Effector CD4-positive, alpha-beta T cell (primary cell): ENCODE results near the gene SWSAP1.
A peak's percentile ranks its signal among the peaks of the same experiment; 100 is the strongest.
"Not testable (repeated sequence)": the region's sequence is repeated elsewhere in the genome, so short reads cannot be mapped to it uniquely, and the experiment has no call there.

ENCODE experiments used
- DNase-seq: peaks from one replicate; pipeline ENCODE4 v3.0.0-alpha.2; 2020

SWSAP1 gene

DNA sequence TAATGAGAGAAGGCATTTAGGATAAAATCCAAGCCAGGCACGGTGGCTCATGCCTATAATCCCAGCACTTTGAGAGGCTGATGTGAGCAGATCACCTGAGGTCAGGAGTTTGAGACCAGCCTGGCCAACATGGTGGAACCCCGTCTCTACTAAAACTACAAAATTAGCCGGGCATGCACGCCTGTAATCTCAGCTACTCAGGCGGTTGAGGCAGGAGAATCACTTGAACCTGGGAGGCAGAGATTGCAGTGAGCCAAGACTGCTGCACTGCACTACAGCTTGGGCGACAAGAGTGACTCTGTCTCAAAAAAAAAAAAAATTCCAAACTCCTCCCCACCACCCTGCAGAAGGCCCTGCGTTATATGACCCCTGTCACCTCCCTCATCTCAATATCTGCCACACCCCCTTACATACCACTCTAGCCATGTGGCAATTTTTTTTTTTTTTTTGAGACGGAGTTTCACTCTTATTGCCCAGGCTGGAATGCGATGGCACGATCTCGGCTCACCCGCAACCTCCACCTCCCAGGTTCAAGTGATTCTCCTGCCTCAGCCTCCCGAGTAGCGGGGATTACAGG, 4.9 kb downstream of the SWSAP1 start:
- DNase-seq = not testable (repeated sequence)

GRCh38 chr19:11379857-11380350, 5.4 kb downstream of the SWSAP1 start:
- DNase-seq = no peak

DNA sequence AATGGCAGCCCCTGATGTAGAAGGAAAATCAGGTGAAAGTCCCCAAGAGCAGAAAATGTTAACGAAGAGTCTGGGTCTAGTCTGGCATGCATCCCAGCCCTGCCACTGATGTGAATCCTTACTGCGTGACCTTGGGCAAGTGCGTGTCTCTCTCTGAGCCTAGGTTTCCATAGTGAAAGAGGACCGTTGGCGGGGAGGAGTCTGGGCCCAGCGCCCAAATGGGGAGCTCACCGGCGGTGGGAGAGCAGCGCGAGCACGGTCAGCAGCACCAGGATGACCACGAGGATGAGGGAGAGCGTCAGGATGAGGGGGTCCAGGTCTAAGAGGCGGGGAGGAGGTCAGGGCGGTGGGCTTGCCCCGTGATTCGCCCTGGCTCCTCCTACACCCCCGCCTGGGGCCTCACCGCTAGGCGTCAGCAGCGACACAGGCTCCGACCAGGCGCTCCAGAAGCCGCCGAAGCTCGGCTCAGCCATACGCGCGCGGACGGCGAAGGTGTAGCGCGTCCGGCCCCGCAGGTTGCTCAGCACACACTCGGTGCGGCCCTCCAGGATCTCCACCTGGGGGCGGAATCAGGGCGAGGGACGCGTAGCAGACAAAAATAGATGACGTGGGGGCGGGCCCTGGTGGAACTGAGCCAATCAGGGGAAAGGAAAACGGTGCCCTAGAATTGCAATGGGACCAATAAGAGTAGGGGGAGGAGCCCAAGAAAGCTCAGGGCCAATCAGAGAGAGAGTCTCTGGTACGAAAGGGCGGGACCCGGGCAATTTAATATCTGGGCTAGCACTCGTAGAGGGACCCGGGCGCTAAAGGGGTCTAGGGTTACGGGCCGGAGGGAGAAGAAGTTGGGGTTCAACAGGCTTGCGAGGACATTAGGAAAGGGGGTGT, 6.4 kb downstream of the SWSAP1 start:
- peak; percentile 95 for DNase-seq

DNA sequence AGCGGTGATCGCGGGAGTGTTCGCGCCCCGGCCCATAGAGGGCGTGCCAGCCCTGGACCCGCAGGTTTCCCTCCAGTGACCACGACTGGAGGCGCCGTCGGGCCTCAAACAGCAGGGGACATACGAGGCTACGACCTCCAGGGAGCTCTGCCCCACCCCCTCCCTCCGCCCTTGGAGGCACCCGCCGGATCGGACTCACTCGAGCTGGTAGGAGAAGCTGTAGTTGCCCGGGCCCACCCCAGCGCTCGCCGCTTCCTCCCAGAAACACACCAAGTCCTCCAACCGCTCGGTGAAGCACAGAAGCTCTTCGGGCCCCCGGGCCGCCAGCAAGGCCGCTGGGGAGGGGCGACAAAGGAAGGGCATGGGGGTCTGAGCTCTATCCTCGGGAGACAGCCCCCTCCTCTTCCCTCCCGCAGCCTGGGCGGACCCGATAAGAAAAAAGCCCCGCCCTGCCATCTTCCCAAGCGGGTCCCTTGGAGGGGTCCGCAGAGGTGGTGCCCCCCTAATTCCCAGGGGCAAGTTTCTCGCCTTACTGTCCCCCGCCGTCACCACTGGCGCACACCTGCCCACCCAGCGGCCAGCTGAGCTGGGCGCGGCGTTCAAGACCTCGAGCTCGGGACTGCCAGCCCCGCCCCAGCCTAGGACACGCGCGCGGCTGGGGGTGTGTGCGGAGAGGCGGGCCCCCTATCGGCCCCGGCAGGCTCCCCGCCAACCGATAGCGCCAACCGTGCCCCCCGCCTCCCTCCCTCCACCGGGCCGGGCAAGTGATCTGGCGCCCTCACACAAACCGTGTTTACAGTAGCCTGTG, 8.6 kb downstream of the SWSAP1 start:
- no peak for DNase-seq

DNA sequence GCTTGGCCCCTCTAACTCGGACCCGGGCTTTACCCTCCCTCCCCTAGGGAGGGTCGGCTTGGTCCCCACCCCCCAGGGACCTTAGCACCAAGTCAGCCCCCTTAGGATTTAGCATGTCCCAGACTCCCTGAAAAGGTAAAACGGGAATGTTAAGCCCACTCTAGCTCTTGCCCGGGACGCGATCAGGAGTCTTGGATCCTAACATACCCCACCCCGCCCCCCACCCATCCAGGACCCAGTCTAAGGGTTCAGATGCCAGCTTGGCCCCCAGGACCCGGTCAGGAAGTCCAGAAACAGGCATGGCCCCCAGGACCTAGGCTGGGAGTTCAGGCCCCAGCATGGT, 9.2 kb downstream of the SWSAP1 start:
- DNase-seq = no peak

DNA sequence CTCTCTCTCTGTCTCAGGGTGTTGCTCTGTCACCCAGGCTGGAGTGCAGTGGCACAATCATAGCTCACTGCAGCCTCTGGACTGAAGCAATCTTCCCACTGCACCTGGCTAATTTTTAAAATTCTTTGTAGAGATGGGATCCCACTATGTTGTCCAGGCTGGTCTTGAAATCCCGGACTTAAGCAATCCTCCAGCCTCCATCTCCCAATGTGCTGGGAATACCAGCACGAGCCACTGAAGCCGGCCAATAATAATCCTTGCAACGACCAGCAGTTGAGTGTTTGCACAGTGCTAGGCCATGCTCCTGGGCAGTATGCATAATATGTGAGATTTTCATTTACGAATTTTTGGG, 10.3 kb downstream of the SWSAP1 start:
- no peak for DNase-seq

DNA sequence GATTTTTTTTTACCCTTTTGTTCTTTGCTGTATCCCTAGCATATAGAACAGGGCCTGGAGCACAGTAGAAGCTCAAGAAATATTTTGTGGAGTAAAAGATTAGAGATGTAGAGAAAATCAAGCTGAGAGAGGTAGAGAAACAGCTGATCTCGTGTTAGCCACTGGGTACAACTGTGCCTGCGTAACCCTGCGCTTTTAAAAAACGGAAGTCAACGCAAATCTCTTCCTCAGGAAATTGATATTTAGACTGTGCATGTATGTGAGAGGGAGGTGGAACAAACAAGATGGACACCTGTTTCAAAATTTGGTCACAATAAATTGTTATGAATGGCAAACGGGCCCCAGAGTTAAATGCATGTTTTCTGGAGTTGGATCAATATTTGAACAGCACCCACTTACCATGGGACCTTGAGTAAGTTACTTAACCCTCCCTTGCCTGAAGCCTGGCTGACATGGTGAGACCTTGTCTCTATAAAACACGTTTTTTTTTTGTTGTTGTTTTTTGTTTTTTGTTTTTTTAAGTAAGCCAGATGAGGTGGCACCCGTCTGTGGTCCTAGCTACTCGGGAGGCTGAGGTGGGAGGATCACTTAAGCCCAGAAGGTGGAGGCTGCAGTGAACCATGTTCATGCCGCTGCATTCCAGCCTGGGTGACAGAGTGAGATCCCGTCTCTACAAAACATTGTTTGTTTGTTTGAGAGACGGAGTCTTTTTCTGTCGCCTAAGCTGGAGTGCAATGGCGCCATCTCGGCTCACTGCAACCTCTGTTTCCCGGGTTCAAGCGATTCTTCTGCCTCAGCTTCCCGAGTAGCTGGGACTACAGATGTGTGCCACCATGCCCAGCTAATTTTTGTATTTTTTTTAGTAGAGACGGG, 12.9 kb downstream of the SWSAP1 start:
- DNase-seq = no peak

- no peak for DNase-seq
Measured at GRCh38 chr19:11390359-11390758, 15.9 kb downstream of the SWSAP1 start.

DNA sequence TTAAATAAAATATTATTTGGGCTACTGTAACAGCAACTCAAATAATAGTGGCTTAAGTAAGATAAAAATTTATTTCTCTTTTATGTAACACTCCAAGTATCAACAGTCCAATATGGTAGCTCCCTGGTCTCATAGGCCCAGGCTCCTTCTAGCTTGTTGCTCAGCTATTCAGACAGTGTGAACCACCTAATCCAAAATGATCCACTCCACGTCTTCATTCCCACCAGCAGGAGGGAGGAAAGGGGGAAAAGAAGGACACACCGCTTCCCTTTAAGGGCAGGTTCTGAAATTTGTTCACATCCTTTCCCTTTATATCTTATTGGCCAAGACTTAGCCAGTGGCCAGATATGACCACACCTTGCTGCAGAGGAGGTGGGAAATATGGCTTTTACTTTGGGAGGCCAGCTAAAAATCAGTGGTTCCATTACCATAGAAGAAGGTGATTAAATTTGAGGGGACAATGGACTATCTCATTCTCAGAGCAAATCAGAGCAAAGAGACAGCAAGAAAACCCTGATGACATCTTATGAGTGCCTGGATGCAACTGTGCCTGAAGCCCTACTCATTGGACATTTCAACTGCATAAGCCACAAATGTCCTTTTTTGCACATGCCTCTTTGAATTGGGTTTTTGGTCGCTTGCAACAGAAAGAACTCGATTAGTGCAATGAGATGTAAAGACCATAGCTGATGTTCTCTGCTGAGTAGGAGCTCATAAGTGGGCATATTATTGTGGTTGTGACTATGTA, 16.6 kb downstream of the SWSAP1 start:
- no peak for DNase-seq

GRCh38 chr19:11397089-11397610, 22.7 kb downstream of the SWSAP1 start:
- DNase-seq = no peak

- no peak for DNase-seq
Measured at GRCh38 chr19:11399667-11400066, 25.2 kb downstream of the SWSAP1 start.

DNA sequence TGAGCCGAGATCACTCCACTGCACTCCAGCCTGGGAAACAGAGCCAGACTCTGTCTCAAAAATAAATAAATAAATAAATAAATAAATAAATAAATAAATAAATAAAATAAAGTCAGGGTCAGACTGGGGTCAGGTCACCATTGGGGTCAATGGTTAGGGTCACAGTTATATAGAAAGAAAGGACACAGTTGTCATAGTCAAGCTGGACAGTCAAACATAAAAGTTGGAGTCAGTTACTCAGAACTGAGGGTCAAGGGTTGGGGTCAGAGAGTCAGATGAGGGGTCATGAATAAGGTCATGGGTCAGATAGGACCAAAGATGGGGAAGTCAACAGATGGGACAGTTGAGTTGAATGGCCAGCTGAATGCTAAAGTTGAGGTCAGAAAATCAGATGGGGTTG, 26.3 kb downstream of the SWSAP1 start:
- DNase-seq = no peak

DNA sequence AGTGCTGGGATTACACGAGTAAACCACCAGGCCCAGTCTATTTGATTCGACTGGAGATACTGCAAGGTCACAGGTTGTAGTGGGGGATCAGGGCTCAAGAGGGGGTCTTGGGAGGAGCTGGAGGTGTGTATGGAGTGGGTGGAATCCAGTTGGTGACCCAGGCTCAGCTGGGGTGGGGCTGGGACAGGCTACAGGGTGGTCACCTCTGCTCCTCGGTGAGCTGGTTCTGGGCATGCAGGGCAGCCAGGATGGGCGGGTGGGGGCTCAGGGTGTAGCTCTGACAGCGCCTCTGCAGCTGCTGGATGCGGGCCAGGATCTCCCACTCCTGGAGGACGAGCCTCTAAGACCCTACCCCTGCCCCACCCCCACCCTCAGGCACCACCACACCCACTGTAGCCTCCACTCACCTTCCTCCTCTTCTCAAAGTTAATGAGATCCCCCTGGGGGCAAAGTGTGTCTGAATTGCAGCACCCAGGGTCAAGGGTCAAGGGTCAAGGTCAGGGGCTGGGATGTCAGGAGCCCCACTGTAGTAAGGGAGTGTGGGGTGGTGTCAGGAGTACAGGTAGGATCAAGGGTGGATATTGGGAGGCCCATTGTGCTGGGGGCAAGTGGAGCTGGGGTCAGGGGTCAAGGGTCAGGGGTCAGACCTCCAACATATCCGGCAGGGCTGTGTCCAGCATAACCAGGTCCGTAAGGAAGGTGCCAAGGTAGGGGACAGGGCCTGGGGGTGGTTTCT, 27.5 kb downstream of the SWSAP1 start:
- DNase-seq = no peak

- no peak for DNase-seq
Measured at GRCh38 chr19:11404588-11405222, 30.2 kb downstream of the SWSAP1 start.

GRCh38 chr19:11405846-11406643, 31.6 kb downstream of the SWSAP1 start:
- DNase-seq = no peak

DNA sequence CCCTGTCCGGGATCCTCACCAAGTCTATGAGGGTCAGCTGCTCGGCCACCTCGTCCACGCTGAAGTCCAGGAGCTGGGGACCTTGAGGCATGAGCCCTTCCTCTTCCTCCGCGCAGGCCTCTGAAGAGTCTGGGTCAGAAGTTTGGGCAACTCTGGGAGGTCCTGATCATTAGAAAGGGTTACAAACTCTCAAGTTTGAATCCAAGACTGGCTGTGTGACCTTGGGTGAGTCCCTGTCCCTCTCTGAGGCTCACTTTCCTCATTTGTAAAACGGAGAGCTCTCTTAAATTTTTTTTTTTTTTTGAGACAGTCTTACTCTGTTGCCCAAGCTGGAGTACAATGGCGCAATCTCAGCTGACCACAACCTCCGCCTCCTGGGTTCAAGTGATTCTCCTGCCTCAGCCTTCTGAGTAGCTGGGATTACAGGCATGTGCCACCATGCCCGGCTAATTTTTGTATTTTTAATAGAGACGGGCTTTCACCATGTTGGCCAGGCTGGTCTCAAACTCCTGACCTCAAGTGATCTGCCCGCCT, 32.3 kb downstream of the SWSAP1 start:
- not testable (repeated sequence) for DNase-seq

DNA sequence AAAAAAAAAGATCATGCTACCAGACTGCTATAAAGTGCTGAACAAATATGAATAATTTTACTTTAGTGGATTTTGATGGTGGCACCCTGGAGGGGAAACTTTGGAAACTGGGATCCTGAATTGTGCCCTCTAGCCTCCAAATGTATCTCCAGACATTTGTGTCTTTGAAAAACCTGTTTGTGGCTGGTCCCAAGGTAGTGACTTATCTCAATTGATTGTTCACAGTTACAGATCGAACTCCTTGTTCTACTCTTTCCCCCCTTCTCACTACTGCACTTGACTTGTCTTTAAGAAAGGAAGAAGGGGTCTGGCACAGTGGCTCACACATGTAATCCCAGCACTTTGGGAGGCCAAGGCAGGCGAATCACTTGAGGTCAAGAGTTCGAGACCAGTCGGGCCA, 34.1 kb downstream of the SWSAP1 start:
- DNase-seq = no peak

DNA sequence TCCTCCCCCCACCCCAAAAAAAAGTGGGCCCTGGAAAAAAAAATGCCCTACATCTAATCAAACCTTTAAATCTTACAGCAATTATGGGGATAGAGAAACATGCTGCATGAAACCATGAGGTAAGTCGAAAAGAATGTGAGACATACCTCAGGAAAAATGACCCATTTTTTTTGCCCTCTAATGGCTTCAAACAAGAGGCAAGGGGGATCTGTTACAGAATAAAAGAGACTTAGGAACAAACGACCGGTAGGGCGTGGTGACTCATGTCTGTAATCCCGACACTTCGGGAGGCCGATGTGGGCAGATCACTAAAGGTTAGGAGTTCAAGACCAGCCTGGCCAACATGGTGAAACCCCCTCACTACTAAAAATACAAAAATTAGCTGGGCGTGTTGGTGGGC, 36.2 kb downstream of the SWSAP1 start:
- no peak for DNase-seq

- DNase-seq = no peak
Measured at GRCh38 chr19:11414544-11414943, 40.1 kb downstream of the SWSAP1 start.
